ENCODE measurements around the gene PPM1E. TPM values are rescaled to one million over a fixed set of nuclear protein-coding genes. Genes with fewer than 3 reads are reported as not detected.

Gene PPM1E
- total RNA-seq, 2 experiments from 2014 or later: not detected

DNA sequence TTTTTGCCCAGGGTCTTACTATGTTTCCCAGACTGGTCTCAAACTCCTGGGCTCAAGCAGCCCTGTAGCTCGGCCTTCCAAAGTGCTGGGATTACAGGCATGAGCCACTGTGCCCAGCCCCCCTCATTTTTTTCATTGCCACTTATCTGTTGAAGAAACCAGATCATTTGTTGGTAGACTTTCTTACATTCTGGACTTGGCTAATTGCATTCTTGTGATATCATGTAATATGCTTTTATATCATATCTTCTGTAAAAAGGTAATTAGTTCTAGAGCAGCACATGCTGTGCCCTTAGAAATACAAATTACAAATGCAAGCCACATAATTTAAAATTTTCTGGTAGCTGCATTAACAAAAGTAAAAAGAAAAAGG lies 53.9 kb downstream of the PPM1E start:
- no peaks in the 10 kb centered on the region for H3K36me3 Mint-ChIP-seq (ENCODE audit: low read depth)
- no peaks in the 10 kb centered on the region for H3K9me3 ChIP-seq (ENCODE audit: control insufficient read depth in 1 of 2, insufficient read depth in 1 of 2, low read length in 2 of 2)
- no peak for DNase-seq
- ChIA-PET POLR2A (interaction anchor here (0.7 kb wide), 1 partner anchor 178 kb away, joined by 3 read pairs; no protein-coding TSS in a partner anchor), CTCF (interaction anchor here (1.5 kb wide), 1 partner anchor 237 kb away, joined by 4 read pairs; no protein-coding TSS in a partner anchor)
- no peak overlapping the region for H3K27ac Mint-ChIP-seq
- ATAC-seq (ENCODE audit: poor library complexity): no peak
- no peak for TF ChIP-seq CTCF (IDR thresholded peaks at IDR 0.05)
- no peaks in the 10 kb centered on the region for H3K4me1 ChIP-seq (ENCODE audit: insufficient read depth, low read length)
- H3K36me3 ChIP-seq (ENCODE audit: insufficient read depth, low read length): no peaks in the 10 kb centered on the region
- no peak overlapping the region for H3K4me3 ChIP-seq (ENCODE audit: low read length)
- H3K4me1 Mint-ChIP-seq (ENCODE audit: low read depth): no peaks in the 10 kb centered on the region
- H3K27me3 Mint-ChIP-seq: peaks cover 46% of the 10 kb centered on the region
- no peaks in the 10 kb centered on the region for H3K9me3 Mint-ChIP-seq
- no peak overlapping the region for H3K4me3 Mint-ChIP-seq
- no peak overlapping the region for H3K27ac ChIP-seq (ENCODE audit: low read depth in 1 of 2, low read length in 2 of 2)
- H3K27me3 ChIP-seq (ENCODE audit: control insufficient read depth in 1 of 2, insufficient read depth in 2 of 2, low read length in 2 of 2): peaks cover 0 to 17% of the 10 kb centered on the region in 2 experiments
- intact Hi-C loops (cut with DNase I, micrococcal nuclease): no loop called here

- Mint-ChIP-seq H3K4me3 (no peak overlapping the region), H3K9me3 (no peaks in the 10 kb centered on the region), H3K4me1 (ENCODE audit: low read depth) (no peaks in the 10 kb centered on the region), H3K27me3 (peaks cover 30% of the 10 kb centered on the region), H3K27ac (no peak overlapping the region), H3K36me3 (ENCODE audit: low read depth) (no peaks in the 10 kb centered on the region)
- TF ChIP-seq CTCF (IDR thresholded peaks at IDR 0.05): no peak
- POLR2A ChIA-PET: no interaction called here
- ATAC-seq (ENCODE audit: poor library complexity): no peak
- Histone ChIP-seq H3K27ac (ENCODE audit: low read depth in 1 of 2, low read length in 2 of 2) (no peak overlapping the region), H3K27me3 (ENCODE audit: control insufficient read depth in 1 of 2, insufficient read depth in 2 of 2, low read length in 2 of 2) (peaks cover 0 to 11% of the 10 kb centered on the region in 2 experiments), H3K4me3 (ENCODE audit: low read length) (no peak overlapping the region), H3K9me3 (ENCODE audit: control insufficient read depth in 1 of 2, insufficient read depth in 1 of 2, low read length in 2 of 2) (no peaks in the 10 kb centered on the region), H3K4me1 (ENCODE audit: insufficient read depth, low read length) (no peaks in the 10 kb centered on the region), H3K36me3 (ENCODE audit: insufficient read depth, low read length) (no peaks in the 10 kb centered on the region)
- CTCF ChIA-PET: no interaction called here
- intact Hi-C loops (cut with DNase I, micrococcal nuclease): no loop called here
- no peak for DNase-seq
These were observed 55.6 kb downstream of the PPM1E start for GRCh38 chr17:58811290-58811689.

DNA sequence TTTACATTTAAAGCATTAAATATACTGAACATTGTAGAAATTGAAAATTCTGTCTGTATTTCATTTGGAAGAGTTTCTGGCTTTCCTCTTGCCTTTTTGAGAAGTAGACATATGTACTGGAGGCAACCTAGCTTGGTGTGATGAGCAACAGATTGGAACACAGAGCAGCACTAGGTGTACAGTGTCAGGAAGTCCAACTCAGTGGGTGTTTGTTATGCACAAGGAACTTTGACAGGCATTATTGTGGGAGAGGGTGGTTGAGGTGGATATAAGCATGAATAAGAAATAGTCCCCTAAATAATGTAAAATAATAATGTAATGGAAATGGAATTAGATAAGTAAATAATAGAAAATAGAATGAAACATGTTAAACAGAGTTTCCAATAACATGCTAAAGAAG lies 58.1 kb downstream of the PPM1E start:
- CTCF ChIA-PET: no interaction called here
- no peak for TF ChIP-seq CTCF (IDR thresholded peaks at IDR 0.05)

More for the DNA sequence above, 58.1 kb downstream of the PPM1E start:
- Mint-ChIP-seq H3K36me3 (ENCODE audit: low read depth) (no peaks in the 10 kb centered on the region), H3K27me3 (peaks cover 17% of the 10 kb centered on the region), H3K4me3 (no peak overlapping the region), H3K4me1 (ENCODE audit: low read depth) (no peaks in the 10 kb centered on the region), H3K27ac (no peak overlapping the region), H3K9me3 (no peaks in the 10 kb centered on the region)
- no peak overlapping the region for H3K27ac ChIP-seq (ENCODE audit: low read depth in 1 of 2, low read length in 2 of 2)
- intact Hi-C loops (cut with DNase I, micrococcal nuclease): no loop called here
- peaks cover 0 to under 1% of the 10 kb centered on the region in 2 experiments for H3K27me3 ChIP-seq (ENCODE audit: control insufficient read depth in 1 of 2, insufficient read depth in 2 of 2, low read length in 2 of 2)
- no peak overlapping the region for H3K4me3 ChIP-seq (ENCODE audit: low read length)
- DNase-seq (no peak), ATAC-seq (ENCODE audit: poor library complexity) (no peak)
- no peaks in the 10 kb centered on the region for H3K9me3 ChIP-seq (ENCODE audit: control insufficient read depth in 1 of 2, insufficient read depth in 1 of 2, low read length in 2 of 2)
- H3K36me3 ChIP-seq (ENCODE audit: insufficient read depth, low read length): no peaks in the 10 kb centered on the region
- POLR2A ChIA-PET: no interaction called here
- no peaks in the 10 kb centered on the region for H3K4me1 ChIP-seq (ENCODE audit: insufficient read depth, low read length)

All from CD4-positive, alpha-beta T cell (primary cell).